Panc1 (cell line): ENCODE results near the gene RPUSD4. TPM values are rescaled to one million over a fixed set of nuclear protein-coding genes. Genes with fewer than 3 reads are reported as not detected.

Experiments
- ATAC-seq: fragments of 200-7000 bp; cut with Tn5 transposase; 2 replicates; pipeline ENCODE4 v1.9.1; 2020; ENCODE audit warnings: mild to moderate bottlenecking, moderate library complexity
- BruUV-seq: library from RNA; stranded (reverse); fragments of 400-500 nt; replicated peaks from 2 replicates; lab custom pipeline; 2021; lab: Mats Ljungman, UMichigan
- CTCF ChIA-PET: fragments of 300-600 bp; sonication (Branson Sonifier 250); formaldehyde crosslinking; loops from one replicate; lab custom pipeline; 2022; ENCODE audit warnings: antibody characterized with exemption; lab: Charles Lee
- POLR2A ChIA-PET: fragments of 300-600 bp; sonication (Branson Sonifier 250); formaldehyde crosslinking; loops from one replicate; lab custom pipeline; 2022; ENCODE audit warnings: antibody characterized with exemption; lab: Charles Lee
- DNase-seq: peaks from one replicate; pipeline ENCODE4 v3.0.0-alpha.2; 2010; ENCODE audit warnings: low read depth, low spot score
- H3K27ac ChIP-seq: 2 replicates; pipeline ENCODE4 v1.5.1; 2011; ENCODE audit warnings: mild to moderate bottlenecking, low read length, inconsistent platforms
- H3K27me3 ChIP-seq: fragments of 200-500 bp; sonication (Bioruptor generic); 2 replicates; pipeline ENCODE4 v1.6.0; 2014; ENCODE audit warnings: low read length, inconsistent platforms; ENCODE audit not compliant: control insufficient read depth, insufficient read depth
- H3K36me3 ChIP-seq: fragments of 200-500 bp; sonication (Bioruptor generic); 2 replicates; pipeline ENCODE4 v1.5.1; 2014; ENCODE audit warnings: inconsistent platforms, mild to moderate bottlenecking, low read length, moderate library complexity; ENCODE audit not compliant: control insufficient read depth, insufficient read depth
- H3K4me1 ChIP-seq: 2 replicates; pipeline ENCODE4 v1.5.1; 2011; ENCODE audit warnings: inconsistent platforms, mild to moderate bottlenecking, low read length, moderate library complexity; ENCODE audit not compliant: control insufficient read depth, insufficient read depth
- H3K4me3 ChIP-seq, 2 experiments: 2 replicates each; pipeline ENCODE4 v1.5.1; 2011 to 2012; ENCODE audit warnings: low read depth in 2 of 2, low read length in 2 of 2, mild to moderate bottlenecking in 2 of 2, inconsistent platforms in 1 of 2, moderate library complexity in 1 of 2
- H3K9me3 ChIP-seq: fragments of 200-500 bp; sonication (Bioruptor generic); 2 replicates; pipeline ENCODE4 v1.5.1; 2014; ENCODE audit warnings: low read depth, mild to moderate bottlenecking, inconsistent platforms, low read length, moderate library complexity; ENCODE audit not compliant: control insufficient read depth, insufficient read depth
- CTCF ChIP-seq: fragments of 450-650 bp; IDR thresholded peaks from 2 replicates; pipeline ENCODE4 v1.5.1; 2017; ENCODE audit warnings: mild to moderate bottlenecking
- POLR2AphosphoS5 ChIP-seq: IDR thresholded peaks from 2 replicates; pipeline ENCODE4 v1.6.1; 2012; ENCODE audit warnings: mild to moderate bottlenecking, low read depth, low read length, moderate library complexity
- REST ChIP-seq, 2 experiments: IDR thresholded peaks; 2 replicates each; pipeline ENCODE4 v1.6.1; 2011 to 2012; ENCODE audit warnings: low read depth in 2 of 2, control low read depth in 1 of 2, low read length in 1 of 2, mild to moderate bottlenecking in 1 of 2, moderate library complexity in 1 of 2; ENCODE audit not compliant: insufficient read depth in 1 of 2
- SIN3A ChIP-seq: IDR thresholded peaks from 2 replicates; pipeline ENCODE4 v1.6.1; 2012; ENCODE audit warnings: low read depth, mild to moderate bottlenecking, low read length, moderate library complexity, borderline replicate concordance; ENCODE audit not compliant: insufficient read depth
- TCF7L2 ChIP-seq: IDR thresholded peaks from 2 replicates; pipeline ENCODE4 v1.6.1; 2011; ENCODE audit warnings: mild to moderate bottlenecking, low read depth, low read length, inconsistent platforms
- in situ Hi-C: cut with HindIII; loops from 2 replicates; pipeline ENCODE4 v1.10.0; 2016; ENCODE audit warnings: low sequenced_read_pairs, low pct_unique_long_range_greater_than_20kb
- intact Hi-C: fragments of 100-400 bp; cut with micrococcal nuclease; formaldehyde crosslinking; loops from one replicate; pipeline ENCODE4 v1.10.0; 2022; ENCODE audit not compliant: unreplicated experiment
- total RNA-seq: library from RNA; stranded (reverse); gene quantifications from one replicate; pipeline ENCODE4 v1.2.1, GENCODE V29; 2021; ENCODE audit not compliant: unreplicated experiment

Gene RPUSD4
- total RNA-seq, 1 experiment from 2014 or later = 52.3 TPM

GRCh38 chr11:126195119-126195518 is 16.3 kb downstream of the RPUSD4 start:
- H3K27me3 ChIP-seq = no peaks in the 10 kb centered on the region
- no peak for TF ChIP-seq TCF7L2
- no peak for TF ChIP-seq CTCF
- TF ChIP-seq SIN3A = no peak
- TF ChIP-seq REST (IDR thresholded peaks at IDR 0.05; ENCODE audit: insufficient read depth in 1 of 2, low read depth in 2 of 2, low read length in 1 of 2) = no peak
- TF ChIP-seq POLR2AphosphoS5 = no peak
- ChIA-PET POLR2A (no interaction called here), CTCF (no interaction called here)
- no peak overlapping the region for H3K27ac ChIP-seq
- in situ Hi-C loops (no loop called here), intact Hi-C loops (no loop called here)
- peaks cover 12% of the 10 kb centered on the region; the same call in 1 of the 2 replicates for H3K36me3 ChIP-seq
- no peaks in the 10 kb centered on the region for H3K9me3 ChIP-seq
- no peak overlapping the region for H3K4me3 ChIP-seq
- no TSS peak for BruUV-seq
- peaks cover 3% of the 10 kb centered on the region; the same call in 1 of the 2 replicates for H3K4me1 ChIP-seq
- ATAC-seq (no peak), DNase-seq (no peak)

- no peak for DNase-seq
- Histone ChIP-seq H3K4me3 (no peak overlapping the region), H3K27ac (no peak overlapping the region), H3K27me3 (no peaks in the 10 kb centered on the region), H3K4me1 (peaks cover 3% of the 10 kb centered on the region; the same call in 1 of the 2 replicates), H3K9me3 (no peaks in the 10 kb centered on the region), H3K36me3 (peaks cover 8% of the 10 kb centered on the region; the same call in 1 of the 2 replicates)
- BruUV-seq = no TSS peak
- POLR2A ChIA-PET = no interaction called here
- in situ Hi-C loops = no loop called here
- CTCF ChIA-PET = interaction anchor here (0.6 to 1.1 kb wide), 3 partner anchors 252 to 274 kb away, joined by 3 read pairs; no protein-coding TSS in a partner anchor
- peak; percentile 72 for ATAC-seq
- intact Hi-C loops = loop anchor here (1.0 kb wide), 3 partner anchors 133 to 271 kb away; no protein-coding TSS in a partner anchor
- TF ChIP-seq CTCF (peak; percentile 84), REST (IDR thresholded peaks at IDR 0.05; ENCODE audit: insufficient read depth in 1 of 2, low read depth in 2 of 2, low read length in 1 of 2) (no peak)
Observed at GRCh38 chr11:126194121-126194543, 17.3 kb downstream of the RPUSD4 start.
